ENCODE data around the gene LRRFIP2. TPM values are rescaled to one million over a fixed set of nuclear protein-coding genes. Genes with fewer than 3 reads are reported as not detected.
A peak's percentile ranks its signal among the peaks of the same experiment; 100 is the strongest.

The LRRFIP2 gene
- total and polyA plus RNA-seq, 2 of the 4 experiments (the other 2 are of a cell fraction): 20.6 to 31.0 TPM

- no peak overlapping the region for H3K56ac ChIP-seq (ENCODE audit: extremely low read depth, insufficient read depth, low read length)
- ATAC-seq (ENCODE audit: low read depth): no peak
- in situ Hi-C loops (cut with MboI; ENCODE audit: low sequenced_read_pairs): no loop called here
Observed at GRCh38 chr3:37168896-37169295, 5.5 kb downstream of the LRRFIP2 start.

More at GRCh38 chr3:37168896-37169295, 5.5 kb downstream of the LRRFIP2 start:
- Histone ChIP-seq H4K91ac (ENCODE audit: insufficient read depth, low read depth, low read length) (peak overlapping the region; percentile 23; the same call in 1 of the 2 replicates), H3K23ac (ENCODE audit: low read depth, low read length) (no peak overlapping the region; the same call in 1 of the 2 replicates), H3K4me3 (ENCODE audit: insufficient read depth, low read depth, low read length) (no peak overlapping the region), H4K8ac (ENCODE audit: low read depth in 2 of 2, low read length in 2 of 2) (no peak overlapping the region), H2AFZ (replicated peaks; ENCODE audit: low read length, poor library complexity) (no peak overlapping the region), H3K14ac (replicated peaks; ENCODE audit: low read depth, low read length) (no peak overlapping the region), H2BK5ac (ENCODE audit: low read depth, low read length, poor library complexity, severe bottlenecking) (peak overlapping the region; percentile 5), H4K20me1 (ENCODE audit: insufficient read depth, low read length) (peaks cover 30% of the 10 kb centered on the region), H3K36me3 (ENCODE audit: control insufficient read depth, insufficient read depth, low read length) (peaks cover 9% of the 10 kb centered on the region), H3K9ac (ENCODE audit: low read depth, low read length) (no peak overlapping the region), H2BK120ac (ENCODE audit: low read depth, low read length) (no peak overlapping the region), H3K4ac (ENCODE audit: low read depth, low read length) (no peak overlapping the region), H3K18ac (ENCODE audit: low read depth, low read length) (no peak overlapping the region), H2AK9ac (replicated peaks; ENCODE audit: low read depth, low read length, poor library complexity) (no peak overlapping the region), H2BK20ac (ENCODE audit: low read depth, low read length) (no peak overlapping the region), H3K79me1 (ENCODE audit: low read depth in 1 of 2, low read length in 2 of 2) (peaks cover 20 to 49% of the 10 kb centered on the region in 2 experiments), H3K4me2 (ENCODE audit: low read depth, low read length) (no peak overlapping the region), H3K9me1 (ENCODE audit: insufficient read depth, low read length) (peaks cover 9% of the 10 kb centered on the region), H2BK15ac (ENCODE audit: low read depth, low read length) (0 out of 3 replicates have a peak overlapping the region, but pooled peaks have one; percentile 61), H2AK5ac (ENCODE audit: low read depth, low read length) (no peak overlapping the region; the same call in 1 of the 2 replicates), H3K9me3 (ENCODE audit: control insufficient read depth, insufficient read depth, low read length) (no peaks in the 10 kb centered on the region), H4K5ac (ENCODE audit: low read depth, low read length) (no peak overlapping the region), H3K27me3 (ENCODE audit: control insufficient read depth, insufficient read depth, low read length) (no peaks in the 10 kb centered on the region), H3K27ac (ENCODE audit: insufficient read depth, low read length) (no peak overlapping the region), H3K4me1 (ENCODE audit: control insufficient read depth, insufficient read depth, low read length) (peaks cover 10% of the 10 kb centered on the region)
- intact Hi-C loops (cut with micrococcal nuclease): no loop called here
- no CpG with 5 or more reads among the region's 1 CpG for WGBS, 2 experiments (ENCODE audit: extremely low coverage in 2 of 2, insufficient read length in 1 of 2)
- no peak for DNase-seq
- CTCF ChIA-PET: no interaction called here
- dilution Hi-C loops (cut with HindIII; ENCODE audit: low sequenced_read_pairs, unreplicated experiment): no loop called here
- no TSS peak for BruUV-seq (replicated peaks)
- POLR2A ChIA-PET (ENCODE audit: unreplicated experiment): no interaction called here
- TF ChIP-seq CEBPB (IDR thresholded peaks at IDR 0.05; ENCODE audit: low read depth, low read length) (no peak), FOS (IDR thresholded peaks at IDR 0.05; ENCODE audit: low read depth, low read length) (no peak), CTCF (conservative IDR thresholded peaks at IDR 0.05; ENCODE audit: low read depth, low read length) (no peak), RAD21 (IDR thresholded peaks at IDR 0.05; ENCODE audit: low read length) (no peak), RFX5 (IDR thresholded peaks at IDR 0.05; ENCODE audit: low read depth, low read length) (no peak)

Data from IMR-90 (cell line).